Kidney epithelial cell (primary cell): ENCODE measurements around the gene RELB. TPM values are rescaled to one million over a fixed set of nuclear protein-coding genes. Genes with fewer than 3 reads are reported as not detected.

Experiments used
- DNase-seq: peaks from one replicate; pipeline ENCODE4 v3.0.0-alpha.2; 2010; ENCODE audit warnings: low read depth
- H3K27me3 ChIP-seq: 2 replicates; pipeline ENCODE4 v1.6.0; 2011; ENCODE audit warnings: low read length; ENCODE audit not compliant: control insufficient read depth, insufficient read depth
- H3K36me3 ChIP-seq: 2 replicates; pipeline ENCODE4 v1.5.1; 2011; ENCODE audit warnings: low read length; ENCODE audit not compliant: control insufficient read depth, insufficient read depth
- H3K4me3 ChIP-seq: 2 replicates; pipeline ENCODE4 v1.5.1; 2011; ENCODE audit warnings: low read depth, mild to moderate bottlenecking, control low read depth, low read length
- CTCF ChIP-seq: IDR thresholded peaks from 2 replicates; pipeline ENCODE4 v1.5.1; 2011; ENCODE audit warnings: mild to moderate bottlenecking, moderate library complexity, low read length, control low read depth, inconsistent platforms; ENCODE audit not compliant: insufficient read depth, poor library complexity, severe bottlenecking
- total RNA-seq: library from RNA; depleted of rRNA; stranded (reverse); fragments of >200 nt; gene quantifications from 2 replicates; pipeline ENCODE4 v1.2.3, GENCODE V29; 2015

The RELB gene
- total RNA-seq, 1 donor from 2014 or later, result 60.0 TPM

- no peak for TF ChIP-seq CTCF
- DNase-seq, result no peak
- Histone ChIP-seq H3K4me3 (peak overlapping the region; percentile 45), H3K27me3 (no peaks in the 10 kb centered on the region), H3K36me3 (peaks cover 1% of the 10 kb centered on the region)
Observed at GRCh38 chr19:45075301-45076028, 74.2 kb downstream of the RELB start.

- DNase-seq, result no peak
- Histone ChIP-seq H3K27me3 (no peaks in the 10 kb centered on the region), H3K4me3 (peak within 1 kb of the TSS; percentile 45), H3K36me3 (no peaks in the 10 kb centered on the region)
- TF ChIP-seq CTCF, result no peak
Observed at GRCh38 chr19:45076029-45076850, 75.0 kb downstream of the RELB start, which contains the start of gene ZNF296. Gene ZNF296, minus strand, starts transcription at chr19:45076478. Its CDS starts 105 bp downstream, at chr19:45076373.

DNA sequence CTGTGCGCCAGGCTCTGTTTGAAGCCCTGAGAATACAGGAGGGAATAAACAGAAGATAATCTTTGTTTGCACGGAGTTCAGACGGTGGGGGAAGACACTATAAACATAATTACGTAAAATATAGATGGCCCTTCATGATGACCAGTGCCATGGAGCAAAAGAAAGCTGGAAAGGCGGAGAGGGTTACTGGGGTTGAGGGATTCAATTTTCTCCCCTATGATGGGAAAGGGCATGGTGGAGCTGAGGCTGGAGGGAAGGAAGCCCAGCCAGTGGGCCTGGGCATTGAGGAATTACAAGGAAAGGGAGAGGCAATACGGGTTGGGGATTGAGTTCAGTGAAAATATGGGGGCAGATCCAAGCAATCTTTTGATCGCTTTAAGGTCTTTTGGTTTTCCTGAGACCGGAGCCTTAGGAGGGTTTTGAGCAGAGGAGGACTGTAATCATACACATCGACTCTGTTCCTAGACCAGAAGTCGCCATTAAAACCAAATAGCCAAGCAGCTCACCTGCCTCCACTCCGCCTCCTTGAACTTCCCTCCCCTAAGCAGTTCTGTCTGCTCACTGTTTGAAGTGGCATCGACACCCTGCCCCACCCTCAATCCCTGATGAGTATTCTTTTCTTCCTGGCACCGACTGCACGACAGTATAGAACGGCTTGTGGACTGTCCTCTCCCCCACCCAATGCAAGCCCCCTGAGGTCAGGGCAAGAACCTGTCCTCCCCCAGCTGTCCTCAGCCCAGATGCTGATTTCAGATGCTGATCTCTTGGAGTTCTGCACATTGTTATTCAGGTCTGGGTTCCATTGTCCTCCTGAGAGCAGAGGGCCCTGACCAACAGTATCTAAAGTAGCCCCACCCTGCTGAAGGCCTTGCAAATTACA is 75.8 kb downstream of the RELB start:
- H3K4me3 ChIP-seq, result peak overlapping the region; percentile 45
- TF ChIP-seq CTCF, result no peak
- peaks cover 1% of the 10 kb centered on the region for H3K36me3 ChIP-seq
- H3K27me3 ChIP-seq, result no peaks in the 10 kb centered on the region
- no peak for DNase-seq

DNA sequence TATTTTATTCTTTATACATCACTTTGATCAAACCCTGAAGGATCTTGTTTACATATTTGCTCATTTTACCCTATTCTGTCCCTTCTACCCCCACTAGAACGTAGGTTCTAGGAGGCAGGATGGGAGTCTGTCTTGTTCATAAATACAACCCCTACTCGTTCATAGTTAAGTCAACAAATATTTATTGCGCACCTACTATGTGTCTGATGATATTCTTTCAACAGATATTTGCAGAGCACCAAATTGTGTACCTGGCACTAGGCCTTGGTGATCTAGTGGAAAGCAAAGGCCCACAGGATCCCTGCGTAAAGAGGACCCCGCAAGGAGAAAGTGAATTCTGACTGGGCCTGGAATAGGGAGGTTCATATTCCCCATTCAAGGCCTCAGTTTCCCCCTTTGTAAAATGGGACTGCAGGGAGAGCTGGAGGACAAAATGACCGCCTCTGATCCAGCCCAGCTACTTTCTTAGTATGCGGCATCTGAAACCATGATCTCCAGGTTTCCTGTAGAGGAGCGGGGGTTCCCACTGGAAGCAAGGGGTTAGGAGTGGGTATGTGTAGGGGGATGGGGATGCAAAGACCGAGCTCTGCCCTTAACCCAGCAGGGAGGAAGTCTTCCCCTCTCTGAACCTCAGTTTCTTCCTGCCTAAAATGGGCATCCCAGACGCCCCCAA is 77.3 kb downstream of the RELB start:
- Histone ChIP-seq H3K4me3 (peak overlapping the region; percentile 99), H3K27me3 (no peaks in the 10 kb centered on the region), H3K36me3 (peaks cover 1% of the 10 kb centered on the region)
- no peak for DNase-seq
- no peak for TF ChIP-seq CTCF
